ENCODE data around the gene DMRTB1. TPM values are rescaled to one million over a fixed set of nuclear protein-coding genes. Genes with fewer than 3 reads are reported as not detected.

The DMRTB1 gene
- polyA plus RNA-seq, 1 donor = not detected

DNA sequence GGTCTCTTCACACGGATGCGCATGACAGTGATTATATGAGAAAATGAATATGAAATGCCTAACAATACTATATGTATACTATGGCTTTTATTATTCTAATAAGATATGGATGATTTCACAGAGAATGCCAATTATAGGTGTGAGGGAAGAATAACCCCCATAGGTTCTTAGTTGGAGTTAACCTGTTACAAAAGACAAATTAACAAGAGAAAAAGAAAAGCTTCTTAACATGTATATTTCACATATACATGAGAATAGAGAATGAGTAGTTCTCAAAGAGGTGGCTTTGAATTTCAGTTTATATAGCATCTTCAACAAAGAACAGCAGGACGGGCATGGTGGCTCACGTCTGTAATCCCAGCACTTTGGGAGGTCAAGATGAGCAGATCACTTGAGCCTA is 24.0 kb upstream of the DMRTB1 start:
- no peak for DNase-seq (ENCODE audit: low read depth)

DNA sequence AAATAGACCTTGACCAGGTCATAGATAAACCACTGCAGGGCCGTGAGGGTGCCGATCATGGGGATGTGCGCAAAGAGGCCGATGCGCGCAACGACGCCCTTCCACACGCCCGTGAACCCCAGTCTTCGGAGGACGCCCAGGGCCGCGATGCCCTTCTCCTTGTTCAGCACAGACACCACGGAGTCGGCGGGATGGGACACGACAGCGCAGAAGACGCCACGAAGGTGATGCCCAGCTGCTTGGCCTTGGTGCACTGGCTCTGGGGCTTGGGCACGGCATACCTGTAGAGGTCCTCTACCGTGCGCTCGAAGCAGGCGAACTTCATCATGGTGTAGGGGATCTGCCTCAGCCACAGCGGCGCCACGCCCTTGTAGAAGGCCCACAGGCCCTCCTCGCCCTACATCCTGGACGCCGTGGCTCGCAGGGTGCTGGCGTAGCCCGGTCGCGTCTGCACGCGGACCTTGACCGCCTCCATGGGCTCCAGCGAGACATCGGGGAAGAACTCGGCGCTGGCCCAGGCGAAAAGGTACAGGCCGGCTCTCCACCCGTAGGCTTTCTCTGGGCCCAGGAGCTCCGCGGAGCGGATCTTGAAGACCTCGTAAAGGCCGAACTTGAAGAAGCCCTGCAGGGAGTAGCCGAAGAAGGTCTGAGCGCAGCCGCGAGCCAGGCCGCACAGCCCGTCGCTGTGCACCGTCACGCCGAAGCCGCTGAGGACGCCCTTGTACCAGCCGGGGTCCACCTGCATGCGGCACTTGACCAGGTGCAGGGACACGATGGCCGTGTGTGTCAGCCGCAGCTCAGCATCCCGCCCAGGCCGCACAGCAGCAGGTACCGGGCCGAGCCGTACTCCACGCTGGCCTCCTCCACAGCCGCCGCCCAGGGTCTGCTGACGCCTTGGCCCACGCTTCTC is 20.5 kb upstream of the DMRTB1 start:
- DNase-seq (ENCODE audit: low read depth) = no peak

DNA sequence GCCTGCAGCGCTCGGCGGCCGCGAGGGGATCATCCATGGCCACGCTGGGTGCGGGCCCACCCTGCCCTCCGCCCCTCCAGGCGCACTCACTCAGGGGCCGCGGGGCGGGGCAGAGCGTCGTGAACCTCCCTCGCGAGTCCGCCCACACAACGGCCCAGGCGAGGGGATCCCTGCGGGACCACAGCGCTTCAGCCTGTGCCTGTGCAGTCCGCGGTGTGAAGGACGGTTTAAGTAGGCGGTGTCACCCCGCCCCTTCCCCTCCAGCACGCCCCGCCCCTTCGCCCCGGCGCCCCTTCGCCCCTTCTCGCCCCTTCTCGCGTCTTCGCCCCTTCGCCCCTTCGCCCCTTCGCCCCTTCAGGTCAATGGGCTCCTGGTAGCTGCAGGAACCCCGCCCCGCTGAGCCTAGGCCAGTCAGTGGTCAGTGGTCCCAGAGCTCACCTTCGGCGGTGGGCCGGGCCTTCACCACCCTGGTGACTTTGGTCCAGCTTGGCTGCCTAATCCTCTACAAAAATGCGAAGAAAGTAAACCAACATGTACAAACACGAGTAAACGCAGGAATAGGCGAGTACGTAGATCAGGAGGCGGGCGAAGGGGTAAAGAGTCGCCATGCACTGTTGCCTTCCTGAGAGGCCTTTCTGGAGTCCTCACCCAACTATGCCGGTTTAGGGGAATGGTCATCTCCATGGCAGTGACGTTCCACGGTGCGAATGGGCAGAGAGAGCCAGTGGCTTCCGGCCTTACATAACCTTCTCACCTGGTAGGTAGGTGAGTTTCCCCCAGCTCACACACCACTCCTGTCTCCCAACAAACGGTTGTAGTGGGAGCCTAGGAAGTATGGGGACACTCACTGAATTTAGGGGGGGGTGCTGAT is 19.6 kb upstream of the DMRTB1 start:
- DNase-seq (ENCODE audit: low read depth) = no peak

DNA sequence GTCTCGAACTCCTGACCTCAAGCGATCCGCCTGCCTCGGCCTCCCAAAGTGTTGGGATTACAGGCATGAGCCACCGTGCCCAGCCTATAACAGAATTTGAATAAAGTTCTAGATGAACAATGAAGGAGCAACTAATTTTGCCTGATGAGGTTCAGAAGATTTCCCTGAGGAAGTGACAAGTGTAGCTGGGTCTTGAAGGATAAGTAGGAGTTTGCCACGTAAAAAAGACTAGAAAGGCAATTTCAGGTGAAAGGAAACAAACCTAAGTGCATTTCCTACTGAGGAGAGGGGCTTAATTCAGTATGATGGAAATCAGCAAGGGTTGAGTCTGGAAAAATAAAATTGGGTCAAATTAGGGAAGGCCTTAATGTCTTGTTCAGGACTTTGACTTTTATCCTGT is 18.6 kb upstream of the DMRTB1 start:
- DNase-seq (ENCODE audit: low read depth) = no peak

DNA sequence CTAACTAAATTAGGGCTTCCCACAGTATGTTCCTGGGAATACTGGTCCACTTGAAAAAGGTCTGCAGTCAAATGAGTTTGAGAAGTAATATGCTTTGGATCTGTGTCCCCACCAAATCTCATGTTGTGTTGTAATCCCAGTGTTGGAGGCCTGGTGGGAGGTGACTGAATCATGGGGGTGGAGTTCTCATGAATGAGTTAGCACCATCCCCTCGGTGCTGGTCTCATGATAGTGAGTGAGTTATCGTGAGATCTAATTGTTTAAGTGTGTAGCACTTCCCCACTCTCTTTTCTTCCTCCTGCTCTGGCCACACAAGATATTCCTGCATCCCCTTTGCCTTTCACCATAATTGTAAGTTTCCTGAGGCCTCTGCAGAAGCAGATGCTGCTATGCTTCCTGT is 16.9 kb upstream of the DMRTB1 start:
- DNase-seq (ENCODE audit: low read depth) = no peak

DNA sequence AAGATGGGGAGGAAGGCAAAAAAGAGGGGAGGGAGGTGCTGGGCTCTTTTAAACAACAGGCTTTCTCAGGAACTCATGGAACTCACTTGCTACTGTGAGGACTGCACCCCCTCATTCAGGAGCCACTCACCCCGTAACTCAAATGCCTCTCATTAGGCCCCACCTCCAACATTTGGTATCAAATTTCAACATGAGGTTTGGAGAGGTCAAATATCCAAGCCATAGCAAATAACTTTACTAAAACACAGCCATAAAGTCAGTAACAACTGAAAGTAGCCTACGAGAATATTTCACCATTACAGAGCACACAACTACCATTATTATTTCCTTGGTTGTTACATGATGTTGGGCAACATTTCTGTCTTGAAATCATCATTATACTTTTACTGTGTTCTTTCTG is 13.1 kb upstream of the DMRTB1 start:
- DNase-seq (ENCODE audit: low read depth) = no peak

DNA sequence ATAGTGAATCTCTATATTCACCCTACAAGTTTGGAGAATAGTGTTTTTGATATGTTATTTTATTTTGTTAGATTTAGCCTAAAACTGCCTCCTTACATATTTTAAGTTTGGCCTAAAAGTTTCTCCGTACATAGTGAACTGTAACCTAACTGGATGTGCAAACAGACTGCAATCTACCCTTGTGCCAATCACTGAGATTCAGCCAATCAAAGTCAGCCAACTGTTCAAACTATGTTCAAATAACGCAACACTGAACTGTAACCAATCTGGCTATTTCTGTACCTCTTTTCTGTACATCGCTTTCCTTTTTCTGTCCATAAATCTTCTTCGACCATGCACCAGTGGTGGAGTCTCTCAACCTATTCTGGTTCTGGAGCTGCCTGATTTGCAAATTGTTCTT is 11.8 kb upstream of the DMRTB1 start:
- DNase-seq (ENCODE audit: low read depth) = no peak

DNA sequence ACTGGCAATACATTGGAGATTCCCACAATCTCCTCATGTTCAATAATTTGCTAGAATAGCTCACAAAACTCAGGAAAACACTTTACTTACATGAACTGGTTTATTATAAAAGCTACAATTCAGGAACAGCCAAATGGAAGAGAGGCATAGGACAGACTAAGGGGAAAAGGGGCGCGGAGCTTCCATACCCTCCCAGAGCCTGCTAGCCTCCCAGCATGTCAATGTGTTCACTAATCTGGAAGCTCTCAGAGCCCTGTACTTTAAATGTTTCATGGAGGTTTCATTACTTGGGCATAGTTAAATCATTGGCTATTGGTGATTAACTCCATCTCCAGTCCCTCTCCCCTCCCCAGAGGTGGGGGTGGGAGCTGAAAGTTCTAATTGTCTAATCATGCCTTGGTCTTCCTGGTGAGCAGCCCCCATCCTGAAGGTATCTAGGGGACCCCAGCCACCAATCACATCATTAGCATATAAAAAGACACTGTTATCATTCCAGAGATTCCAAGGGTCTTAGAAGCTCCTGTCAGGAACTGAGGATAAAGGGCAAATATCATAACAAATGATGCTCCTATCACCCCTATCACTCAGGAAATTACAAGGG is 10.9 kb upstream of the DMRTB1 start:
- DNase-seq (ENCODE audit: low read depth) = no peak

DNA sequence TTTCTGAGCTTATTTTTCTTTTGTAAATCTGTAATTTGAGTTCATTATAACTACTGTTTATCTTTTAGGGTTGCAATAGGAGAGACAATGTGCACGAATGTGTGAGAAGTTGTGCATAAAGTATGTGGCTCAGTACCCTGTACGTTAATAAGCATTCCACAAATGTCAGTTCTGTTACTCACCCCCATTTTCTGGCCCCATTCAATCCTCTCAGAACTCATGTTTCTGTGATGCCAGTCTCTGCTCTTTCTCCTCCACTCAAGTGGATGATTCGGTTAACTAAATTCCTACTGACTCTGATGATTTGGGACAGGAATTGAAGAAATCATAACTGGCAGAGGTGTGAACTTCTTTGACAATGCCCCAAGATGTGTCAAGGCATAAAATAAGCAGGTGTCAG is 10.2 kb upstream of the DMRTB1 start:
- DNase-seq (ENCODE audit: low read depth) = no peak

DNA sequence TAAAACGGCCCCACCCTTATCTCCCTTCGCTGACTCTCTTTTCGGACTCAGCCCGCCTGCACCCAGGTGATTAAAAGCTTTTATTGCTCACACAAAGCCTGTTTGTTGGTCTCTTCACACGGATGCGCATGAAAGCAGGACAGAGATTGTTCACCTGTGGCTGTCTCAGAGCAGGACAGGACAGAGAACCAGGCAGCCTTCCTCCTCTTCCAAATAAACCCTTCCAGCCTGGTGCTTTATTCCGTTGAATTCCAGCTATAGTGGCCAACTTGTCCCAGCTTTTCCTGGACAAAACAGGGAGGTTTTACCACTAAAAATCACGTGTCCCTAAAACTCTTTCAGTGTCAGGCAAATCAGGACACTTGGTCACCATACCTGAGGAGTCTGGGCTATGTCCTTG is 9.5 kb upstream of the DMRTB1 start:
- DNase-seq (ENCODE audit: low read depth) = no peak

DNA sequence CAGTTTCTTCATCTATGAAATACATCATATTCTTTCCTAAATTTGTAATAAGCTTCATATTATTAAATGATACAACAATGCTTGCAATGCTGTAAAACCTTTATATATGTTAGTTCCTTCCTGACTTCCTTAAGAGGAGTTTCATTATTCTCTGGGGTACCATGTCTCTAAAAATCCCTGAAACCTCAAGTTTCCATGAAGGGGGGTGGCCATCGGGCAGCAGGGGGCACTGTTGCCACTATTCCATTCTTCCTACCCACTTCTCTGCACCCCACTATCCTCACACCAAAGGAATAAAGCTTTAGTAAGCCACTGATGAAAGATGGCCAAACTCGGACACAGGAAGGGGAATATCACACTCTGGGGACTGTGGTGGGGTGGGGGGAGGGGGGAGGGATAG is 9.0 kb upstream of the DMRTB1 start:
- no peak for DNase-seq (ENCODE audit: low read depth)

DNA sequence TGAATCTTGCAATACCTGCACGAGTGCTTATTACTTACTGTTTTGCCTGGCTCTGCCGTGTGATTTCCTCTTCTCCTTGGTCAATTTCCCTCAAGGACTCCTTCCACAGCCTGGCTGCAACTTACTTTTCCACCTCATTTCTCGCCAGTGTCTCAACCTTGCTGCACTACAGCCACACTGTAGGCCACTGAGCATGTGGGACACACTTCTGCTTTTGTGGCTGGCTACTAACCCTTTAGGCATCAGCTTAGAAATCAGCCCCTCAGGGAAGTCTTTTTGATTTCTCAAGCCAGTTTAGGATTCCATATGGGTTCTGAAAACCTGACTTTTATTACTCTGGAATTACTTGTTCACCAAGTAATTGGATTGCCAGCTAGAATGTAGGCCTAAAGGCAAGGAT is 5.2 kb upstream of the DMRTB1 start:
- DNase-seq (ENCODE audit: low read depth) = no peak

DNA sequence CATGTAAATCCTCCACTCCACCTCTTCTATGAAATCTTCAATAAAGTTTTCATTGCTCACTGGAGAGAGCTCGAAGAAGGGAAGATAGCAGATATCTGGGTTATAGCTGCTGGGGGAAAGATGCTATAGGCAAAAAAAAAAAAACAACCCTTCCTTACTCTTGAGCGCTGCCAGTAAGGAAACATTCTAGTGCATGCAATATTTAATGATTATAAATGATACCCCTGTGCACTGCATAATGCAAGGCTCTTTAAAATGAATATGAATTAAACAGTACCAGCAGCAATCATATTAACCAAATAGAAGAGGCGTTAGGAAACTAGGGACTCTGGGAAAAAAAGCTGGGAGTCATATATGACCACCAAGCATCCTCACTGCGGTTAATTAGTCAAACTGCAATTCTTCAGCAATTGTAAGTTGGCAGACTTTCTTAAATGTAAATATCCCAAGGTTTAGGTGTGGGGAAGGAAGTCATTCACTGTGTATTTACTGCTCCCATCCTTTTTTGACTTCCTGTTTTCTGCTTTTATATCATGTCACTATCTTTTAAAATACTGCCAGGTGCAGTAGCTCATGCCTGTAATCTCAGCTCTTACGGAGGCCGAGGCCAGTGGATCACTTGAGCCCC is 3.7 kb upstream of the DMRTB1 start:
- no peak for DNase-seq (ENCODE audit: low read depth)

DNA sequence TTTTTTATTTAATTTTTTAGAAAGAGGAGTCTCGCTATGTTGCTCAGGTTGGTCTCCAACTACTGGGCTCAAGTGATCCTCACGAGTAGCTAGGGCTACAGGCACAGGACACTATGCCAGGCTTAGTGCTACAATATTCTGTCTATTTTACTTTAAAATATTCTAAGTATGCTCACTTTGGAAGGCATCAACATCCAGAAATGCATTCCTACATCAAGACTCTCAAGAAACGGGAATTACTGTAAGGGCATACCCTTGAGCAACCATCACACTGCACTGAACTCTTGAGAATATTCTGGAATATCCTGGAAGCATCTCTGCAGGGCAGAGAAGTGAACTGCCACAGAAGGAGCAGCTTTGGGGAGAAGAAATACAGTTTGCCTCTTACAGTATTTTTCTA is 565 bp upstream of the DMRTB1 start:
- DNase-seq (ENCODE audit: low read depth) = no peak

DNA sequence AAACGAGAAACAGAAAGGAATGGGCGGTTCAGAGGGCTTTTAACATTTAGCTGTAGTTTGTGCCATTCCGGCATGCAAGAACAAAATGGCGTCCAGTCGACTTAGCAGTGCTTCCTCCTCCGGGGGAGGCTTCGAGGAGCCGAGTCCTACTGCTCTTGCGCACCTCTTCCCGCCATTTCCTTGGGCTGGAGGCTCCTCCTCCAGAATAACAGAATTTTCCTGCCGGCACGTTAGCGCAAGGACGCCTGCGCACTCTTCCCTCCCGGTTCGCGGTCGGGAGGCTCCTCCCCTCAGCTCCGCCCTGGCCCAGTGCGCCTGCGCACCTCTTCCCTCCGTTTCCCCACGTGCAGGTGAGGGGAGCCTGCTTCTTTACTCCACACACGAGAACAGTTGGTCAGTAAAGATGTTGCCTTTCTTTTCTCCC is 1.0 kb downstream of the DMRTB1 start:
- DNase-seq (ENCODE audit: low read depth) = no peak

DNA sequence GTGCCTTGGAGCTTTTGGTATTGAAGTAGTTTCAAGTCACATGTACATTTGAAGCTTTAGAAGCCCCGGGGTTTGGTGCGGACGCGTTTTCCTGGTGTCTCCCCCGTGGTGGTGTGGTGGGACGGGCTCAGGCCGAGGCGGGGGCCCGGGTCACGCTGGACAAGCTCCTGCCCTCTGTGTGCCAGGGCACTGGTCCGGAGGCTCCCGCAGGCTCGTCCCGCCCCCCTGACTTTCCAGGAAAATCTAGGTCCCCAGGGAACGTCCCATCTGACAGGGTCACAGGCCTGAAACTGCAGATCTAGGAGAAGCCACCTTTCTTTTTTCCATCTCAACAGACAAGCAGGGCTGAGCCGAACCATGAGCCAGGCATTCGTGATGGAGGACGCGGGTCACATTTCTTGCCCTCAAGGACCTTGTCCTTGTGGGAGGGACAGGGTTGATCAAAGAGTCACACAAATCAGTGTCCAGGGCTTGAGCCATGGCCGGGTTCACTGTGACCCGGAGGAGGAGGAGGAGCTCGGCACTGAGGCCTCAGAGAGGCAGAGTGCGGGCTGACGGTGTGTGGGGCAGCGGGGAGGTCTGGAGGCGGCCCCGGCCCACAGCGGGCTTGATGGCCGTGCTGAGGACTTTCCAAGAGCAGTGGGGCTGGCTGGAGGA is 1.6 kb downstream of the DMRTB1 start:
- DNase-seq (ENCODE audit: low read depth) = no peak

DNA sequence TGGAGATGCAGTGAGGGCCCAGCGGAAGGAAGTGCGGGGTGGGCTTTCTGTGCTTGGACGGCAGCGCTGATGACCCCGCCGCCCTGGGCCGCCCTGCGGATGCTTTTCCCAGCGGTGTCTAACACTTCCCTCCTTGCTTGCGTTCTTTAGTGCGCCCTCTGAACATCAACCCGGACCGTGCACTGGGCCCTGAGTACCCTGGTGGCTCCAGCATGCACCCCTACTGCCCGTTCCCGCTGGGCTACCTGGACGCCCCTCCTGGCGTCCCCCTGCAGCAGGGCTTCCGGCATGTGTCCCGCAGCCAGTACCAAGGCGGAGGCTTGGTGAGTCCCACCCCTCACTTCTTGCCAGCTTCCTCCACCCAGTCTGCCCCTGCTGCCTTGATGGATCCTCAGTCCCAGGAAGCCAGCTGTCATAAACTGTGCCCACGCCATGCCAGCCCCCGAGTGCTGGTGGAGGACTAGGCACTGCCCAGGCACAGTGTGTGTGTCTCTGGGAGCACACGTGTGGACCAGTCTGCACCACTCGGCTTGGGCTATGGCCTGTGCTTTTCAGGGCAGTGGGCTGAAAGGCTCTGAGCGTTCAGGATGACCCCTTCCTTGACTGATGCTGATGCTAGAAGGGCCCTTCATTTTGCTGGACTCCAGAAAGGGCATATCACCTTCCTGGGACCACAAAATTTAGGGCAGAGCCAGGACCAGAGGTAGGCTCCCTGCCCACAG is 2.3 kb downstream of the DMRTB1 start:
- no peak for DNase-seq (ENCODE audit: low read depth)

DNA sequence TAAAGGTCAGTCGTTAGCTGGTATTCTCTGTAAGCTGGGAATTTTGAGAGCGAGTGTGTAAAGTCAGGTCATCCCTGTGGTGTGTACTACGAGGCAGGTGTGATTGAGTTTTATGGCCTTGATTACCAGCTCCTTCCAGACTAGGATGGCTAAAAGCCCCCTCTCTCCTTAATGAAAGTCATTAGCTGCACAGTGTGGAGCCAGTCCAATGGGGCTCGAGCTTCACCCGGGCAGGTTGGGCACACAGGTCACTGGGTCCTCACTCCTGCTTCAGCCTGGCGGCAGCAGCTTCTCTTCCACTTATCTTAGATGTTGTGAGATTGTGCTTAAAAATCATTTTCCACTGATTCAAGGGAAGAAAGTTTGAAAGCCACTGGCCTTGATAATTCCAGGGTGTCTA is 3.0 kb downstream of the DMRTB1 start:
- no peak for DNase-seq (ENCODE audit: low read depth)

DNA sequence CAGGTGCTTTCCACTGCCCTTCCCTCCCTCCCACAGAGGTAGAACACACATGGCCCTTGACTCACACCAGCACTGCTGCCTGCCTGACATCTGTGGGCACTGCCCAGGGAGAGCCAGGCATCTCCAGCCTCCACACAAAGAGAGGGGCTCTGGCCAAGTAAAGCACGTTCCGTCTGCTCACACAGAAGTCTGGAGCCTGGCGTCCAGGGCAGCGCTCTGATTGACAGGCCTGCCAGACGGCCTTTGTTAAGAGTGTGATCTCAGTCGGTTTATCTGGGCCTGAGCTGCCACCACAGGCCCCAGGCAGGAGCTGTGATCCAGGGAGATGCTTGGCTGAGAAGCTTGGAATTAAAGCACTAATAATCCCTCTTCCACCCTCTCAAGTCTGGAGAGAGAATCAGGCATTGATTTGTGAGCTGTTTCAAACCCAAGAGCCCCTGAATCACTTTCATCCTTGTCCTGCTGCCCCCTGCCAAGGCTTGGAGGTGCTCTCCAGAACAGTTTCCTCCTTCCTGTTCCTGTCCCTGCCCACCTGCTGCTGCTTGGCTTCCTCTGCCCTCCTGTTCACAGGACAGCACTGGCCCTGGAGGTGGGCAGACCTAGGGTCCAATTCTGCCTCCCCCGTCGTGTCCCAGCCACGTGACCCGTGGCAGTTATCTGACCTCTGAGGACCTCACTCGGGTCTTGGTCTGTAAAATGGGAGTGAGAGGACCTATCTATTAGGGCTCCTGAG is 3.7 kb downstream of the DMRTB1 start:
- DNase-seq (ENCODE audit: low read depth) = no peak
